Measurements from ENCODE around the gene TMEM143. TPM values are rescaled to one million over a fixed set of nuclear protein-coding genes. Genes with fewer than 3 reads are reported as not detected.
A peak's percentile ranks its signal among the peaks of the same experiment; 100 is the strongest.
"Not testable (repeated sequence)": the region's sequence is repeated elsewhere in the genome, so short reads cannot be mapped to it uniquely, and the experiment has no call there.

Gene TMEM143
- total and polyA plus RNA-seq, 4 experiments from 2014 or later = 3.8 to 31.8 (median 17.9) TPM

DNA sequence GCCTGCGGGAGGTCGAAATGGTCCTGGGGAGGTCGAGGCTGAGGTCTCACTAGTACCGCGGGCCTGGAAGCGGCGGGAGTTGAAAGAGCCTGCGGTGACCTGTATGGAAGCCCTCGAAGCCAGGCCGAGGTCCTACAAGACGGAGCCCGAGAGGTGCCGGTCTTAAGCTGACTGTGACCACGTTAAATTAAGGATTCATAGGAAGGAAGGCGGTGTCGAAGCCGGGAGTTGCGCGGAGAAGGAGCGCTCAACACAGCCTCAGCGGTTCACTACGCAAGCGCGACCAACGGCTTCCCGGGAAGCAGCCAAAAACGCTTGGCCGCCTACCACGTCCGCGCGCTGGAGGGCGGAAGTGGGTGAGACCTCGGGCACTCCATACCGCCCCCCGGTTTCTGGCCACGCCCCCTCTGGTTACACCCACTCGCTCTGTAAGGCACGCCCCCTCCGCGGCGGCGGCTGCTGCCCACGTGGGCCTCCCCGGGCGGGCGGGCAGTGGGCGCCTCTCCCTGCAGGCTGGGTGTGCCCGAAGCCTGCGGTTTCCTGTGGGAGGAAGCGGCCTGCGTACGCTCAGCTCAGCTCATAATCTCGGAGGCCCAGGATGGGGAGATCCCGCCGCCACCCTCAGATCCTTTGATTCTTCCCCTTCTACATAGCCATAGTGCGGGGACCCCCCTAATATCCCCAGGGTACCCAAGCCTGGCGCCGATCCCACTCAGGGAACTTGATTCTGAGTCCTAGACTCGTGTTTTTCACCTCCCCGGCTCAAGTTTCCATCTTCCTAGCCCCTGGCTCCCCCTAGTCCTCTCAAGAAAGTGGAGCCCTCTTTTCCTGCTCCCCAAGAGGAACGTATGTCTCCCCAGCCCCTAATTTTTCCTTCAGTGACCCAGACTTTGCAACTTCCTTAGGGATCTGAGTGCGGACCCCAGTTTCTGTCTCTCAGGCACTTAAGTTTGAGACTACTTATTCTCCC is 41.8 kb downstream of the TMEM143 start:
- ChIA-PET POLR2A (ENCODE audit: partially characterized antibody) (interaction anchor here (0.5 to 8.7 kb wide), 19 partner anchors 12 to 1048 kb away, joined by 3 to 516 read pairs (median 4); partner anchors contain the start of genes CA11, CARD8, KDELR1 and PPP1R15A), CTCF (ENCODE audit: partially characterized antibody) (interaction anchor here (1.2 to 9.1 kb wide), 4 partner anchors 10 to 70 kb away, joined by 5 to 278 read pairs (median 9); partner anchors contain the start of genes KDELR1, SYNGR4 and TMEM143)
- H3K4me1 ChIP-seq (ENCODE audit: insufficient read depth, low read length) = peaks cover 55% of the 10 kb centered on the region
- intact Hi-C loops (cut with micrococcal nuclease) = loop anchor here (1.0 to 5.0 kb wide), 11 partner anchors 11 to 1545 kb away; partner anchors contain the start of genes CARD8, DBP, GRWD1 and KDELR1
- Mint-ChIP-seq H3K36me3 (peaks cover 0 to 16% of the 10 kb centered on the region in 2 donors), H3K9me3 (no peaks in the 10 kb centered on the region), H3K4me1 (peaks cover 32 to 71% (median 49%) of the 10 kb centered on the region in 4 donors), H3K4me3 (peak overlapping the region; percentile 91 to 95 (median 92)), H3K27me3 (no peaks in the 10 kb centered on the region), H3K27ac (peak overlapping the region; percentile 98 to 100 (median 100))
- H3K27me3 ChIP-seq (ENCODE audit: insufficient read depth, low read length) = no peaks in the 10 kb centered on the region
- H3K4me3 ChIP-seq (ENCODE audit: low read length in 2 of 2) = peak overlapping the region; percentile 83 to 87
- peak; percentile 99 to 100 (median 100) for DNase-seq
- H3K27ac ChIP-seq (ENCODE audit: low read depth, low read length) = peak overlapping the region; percentile 100
- no peaks in the 10 kb centered on the region for H3K36me3 ChIP-seq (ENCODE audit: insufficient read depth, low read length)
- no peaks in the 10 kb centered on the region for H3K9me3 ChIP-seq (ENCODE audit: control insufficient read depth in 1 of 2, low read length in 2 of 2)

DNA sequence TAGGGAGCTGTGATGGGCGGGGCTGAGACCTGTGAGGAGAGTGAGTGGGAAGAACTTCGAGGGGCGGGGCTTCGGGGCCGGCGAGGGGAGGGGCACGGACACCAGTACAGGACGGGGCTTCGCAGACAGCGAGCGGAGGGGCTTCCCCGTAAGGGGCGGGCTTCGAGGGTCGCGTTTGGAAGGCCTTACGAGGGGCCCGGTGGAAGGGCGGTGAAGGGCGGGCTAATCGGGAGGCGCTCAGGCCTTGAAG is 42.4 kb downstream of the TMEM143 start:
- peak overlapping the region; percentile 91 to 95 (median 92) for H3K4me3 Mint-ChIP-seq
- Histone ChIP-seq H3K36me3 (ENCODE audit: insufficient read depth, low read length) (no peaks in the 10 kb centered on the region), H3K9me3 (ENCODE audit: control insufficient read depth in 1 of 2, low read length in 2 of 2) (no peaks in the 10 kb centered on the region), H3K27me3 (ENCODE audit: insufficient read depth, low read length) (no peaks in the 10 kb centered on the region), H3K4me3 (ENCODE audit: low read length in 2 of 2) (peak overlapping the region; percentile 65 to 87), H3K27ac (ENCODE audit: low read depth, low read length) (peak overlapping the region; percentile 100), H3K4me1 (ENCODE audit: insufficient read depth, low read length) (peaks cover 49% of the 10 kb centered on the region)
- no peaks in the 10 kb centered on the region for H3K9me3 Mint-ChIP-seq
- H3K4me1 Mint-ChIP-seq = peaks cover 30 to 66% (median 45%) of the 10 kb centered on the region in 4 donors
- H3K27me3 Mint-ChIP-seq = no peaks in the 10 kb centered on the region
- intact Hi-C loops (cut with micrococcal nuclease) = loop anchor here (1.0 to 5.0 kb wide), 8 partner anchors 12 to 1546 kb away; partner anchors contain the start of genes CARD8, GRWD1, KDELR1 and PNKP
- DNase-seq = peak; percentile 90 to 98 (median 93)
- H3K27ac Mint-ChIP-seq = peak overlapping the region; percentile 98 to 100 (median 99)
- H3K36me3 Mint-ChIP-seq = peaks cover 0 to 13% of the 10 kb centered on the region in 2 donors
- ChIA-PET CTCF (ENCODE audit: partially characterized antibody) (interaction anchor here (1.2 to 9.1 kb wide), 5 partner anchors 11 to 70 kb away, joined by 5 to 278 read pairs (median 8); partner anchors contain the start of genes KDELR1, SYNGR4 and TMEM143), POLR2A (ENCODE audit: partially characterized antibody) (interaction anchor here (0.5 to 8.7 kb wide), 18 partner anchors 12 to 1048 kb away, joined by 3 to 516 read pairs (median 4); partner anchors contain the start of genes CA11, CARD8, KDELR1 and PPP1R15A)

DNA sequence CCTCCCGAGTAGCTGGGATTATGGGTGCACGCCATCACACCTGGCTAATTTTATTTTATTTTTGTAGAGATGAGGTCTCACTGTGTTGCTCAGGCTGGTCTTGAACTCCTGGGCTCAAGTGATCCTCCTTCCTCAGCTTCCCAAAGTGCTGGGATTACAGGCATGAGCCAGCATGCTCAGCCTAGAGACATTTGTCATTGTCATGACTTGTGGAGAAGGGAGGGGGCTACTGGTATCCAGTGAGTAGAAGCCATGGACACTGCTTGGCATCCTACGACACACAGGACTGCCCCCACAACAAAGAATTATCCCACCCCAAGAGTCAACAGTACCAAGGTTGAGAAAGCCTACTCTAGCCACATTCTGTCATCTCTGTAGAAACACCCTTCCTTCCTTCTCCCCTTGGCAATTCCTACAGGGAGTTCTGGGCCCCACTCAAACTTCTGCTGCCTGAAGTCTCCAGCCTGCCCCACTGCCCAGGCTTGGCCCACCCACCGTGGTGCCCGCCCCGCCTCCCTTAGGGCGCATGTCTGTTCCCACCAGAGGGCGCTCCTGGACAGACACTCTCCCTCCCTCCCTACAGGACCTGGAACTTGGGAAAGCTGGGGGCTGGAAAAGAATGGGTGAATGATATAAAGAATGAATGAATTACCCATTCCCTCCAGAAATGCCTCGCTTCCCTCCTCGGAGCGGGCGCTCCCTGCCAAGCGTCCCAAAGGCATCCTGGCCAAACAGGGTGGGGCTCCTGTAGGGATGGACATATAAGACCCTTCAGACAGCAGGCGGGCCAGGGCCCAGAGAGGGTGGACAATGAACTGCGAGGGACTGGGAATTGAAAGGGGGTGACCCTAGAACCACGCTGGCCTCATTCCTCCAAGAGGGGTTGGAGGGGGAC is 43.8 kb downstream of the TMEM143 start:
- DNase-seq = peak; percentile 63 to 77 (median 72)
- peak overlapping the region in 6 of 8 donors; percentile 91 to 94 (median 91) for H3K4me3 Mint-ChIP-seq
- POLR2A ChIA-PET (ENCODE audit: partially characterized antibody) = interaction anchor here (0.6 to 8.7 kb wide), 5 partner anchors 14 to 173 kb away, joined by 3 to 516 read pairs (median 3); partner anchors contain the start of genes CARD8, GRWD1, SYNGR4 and TMEM143

DNA sequence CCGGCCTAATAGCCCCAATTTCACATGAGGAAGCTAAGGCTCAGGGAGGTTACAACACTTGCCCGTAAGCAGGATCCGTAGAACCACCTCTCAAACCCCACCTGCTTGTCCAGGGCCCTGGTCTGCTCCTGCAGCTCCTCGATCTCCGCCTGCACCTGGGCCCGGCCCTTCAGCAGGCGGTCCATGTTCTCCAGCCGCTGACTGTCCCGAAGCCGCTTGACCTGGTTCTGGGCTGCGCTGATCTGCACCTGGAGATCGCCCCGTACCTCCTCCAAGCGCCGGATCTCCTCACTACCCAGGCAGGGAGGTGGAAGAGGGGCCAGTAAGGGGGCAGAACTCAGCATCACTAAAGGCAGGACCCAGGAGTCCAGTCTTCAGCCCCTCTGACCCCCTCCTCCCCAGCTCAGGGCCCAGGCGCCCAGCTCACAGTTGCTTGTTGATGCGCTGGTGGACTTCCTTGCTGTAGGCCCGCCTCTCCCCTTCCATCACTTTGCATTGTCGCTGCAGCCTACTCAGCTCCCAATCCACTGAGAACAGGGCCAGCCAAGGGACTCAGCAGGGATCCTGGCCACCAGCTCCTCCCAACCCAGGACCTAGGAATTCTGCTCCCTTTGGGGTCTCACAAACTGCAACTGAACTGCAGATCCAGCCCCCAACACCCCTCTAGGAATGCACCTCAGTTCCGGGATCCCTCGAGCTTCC is 45.3 kb downstream of the TMEM143 start:
- H3K36me3 ChIP-seq (ENCODE audit: insufficient read depth, low read length) = no peaks in the 10 kb centered on the region
- H3K4me3 ChIP-seq (ENCODE audit: low read length in 2 of 2) = no peak overlapping the region
- Mint-ChIP-seq H3K4me3 (no peak overlapping the region), H3K27ac (no peak overlapping the region), H3K4me1 (peaks cover 16 to 38% (median 26%) of the 10 kb centered on the region in 4 donors), H3K36me3 (peaks cover 0 to 3% of the 10 kb centered on the region in 2 donors), H3K9me3 (no peaks in the 10 kb centered on the region), H3K27me3 (no peaks in the 10 kb centered on the region)
- no peak overlapping the region for H3K27ac ChIP-seq (ENCODE audit: low read depth, low read length)
- intact Hi-C loops (cut with micrococcal nuclease) = no loop called here
- POLR2A ChIA-PET (ENCODE audit: partially characterized antibody) = interaction anchor here (0.6 to 8.7 kb wide), 3 partner anchors 15 to 115 kb away, joined by 3 to 516 read pairs (median 3); partner anchors contain the start of genes SYNGR4 and TMEM143
- DNase-seq = no peak
- no peaks in the 10 kb centered on the region for H3K9me3 ChIP-seq (ENCODE audit: control insufficient read depth in 1 of 2, low read length in 2 of 2)
- CTCF ChIA-PET (ENCODE audit: partially characterized antibody) = interaction anchor here (0.5 to 9.1 kb wide), 6 partner anchors 14 to 266 kb away, joined by 3 to 278 read pairs (median 5); no protein-coding TSS in a partner anchor
- H3K4me1 ChIP-seq (ENCODE audit: insufficient read depth, low read length) = peaks cover 32% of the 10 kb centered on the region
- no peaks in the 10 kb centered on the region for H3K27me3 ChIP-seq (ENCODE audit: insufficient read depth, low read length)

More for the DNA sequence above, 43.8 kb downstream of the TMEM143 start:
- no peaks in the 10 kb centered on the region for H3K27me3 Mint-ChIP-seq
- peaks cover 0 to 3% of the 10 kb centered on the region in 2 donors for H3K36me3 Mint-ChIP-seq
- intact Hi-C loops (cut with micrococcal nuclease) = loop anchor here (2.0 to 5.0 kb wide), 5 partner anchors 63 to 1547 kb away; partner anchors contain the start of genes CARD8, GRWD1, PNKP and RRAS
- Histone ChIP-seq H3K27ac (ENCODE audit: low read depth, low read length) (peak overlapping the region; percentile 100), H3K4me3 (ENCODE audit: low read length in 2 of 2) (no peak overlapping the region), H3K36me3 (ENCODE audit: insufficient read depth, low read length) (no peaks in the 10 kb centered on the region), H3K9me3 (ENCODE audit: control insufficient read depth in 1 of 2, low read length in 2 of 2) (no peaks in the 10 kb centered on the region), H3K27me3 (ENCODE audit: insufficient read depth, low read length) (no peaks in the 10 kb centered on the region), H3K4me1 (ENCODE audit: insufficient read depth, low read length) (peaks cover 46% of the 10 kb centered on the region)
- CTCF ChIA-PET (ENCODE audit: partially characterized antibody) = interaction anchor here (0.7 to 9.1 kb wide), 6 partner anchors 12 to 264 kb away, joined by 3 to 278 read pairs (median 4); partner anchors contain the start of genes SYNGR4 and TMEM143
- H3K4me1 Mint-ChIP-seq = peaks cover 25 to 52% (median 37%) of the 10 kb centered on the region in 4 donors
- H3K27ac Mint-ChIP-seq = peak overlapping the region; percentile 10 to 100 (median 99)
- no peaks in the 10 kb centered on the region for H3K9me3 Mint-ChIP-seq

DNA sequence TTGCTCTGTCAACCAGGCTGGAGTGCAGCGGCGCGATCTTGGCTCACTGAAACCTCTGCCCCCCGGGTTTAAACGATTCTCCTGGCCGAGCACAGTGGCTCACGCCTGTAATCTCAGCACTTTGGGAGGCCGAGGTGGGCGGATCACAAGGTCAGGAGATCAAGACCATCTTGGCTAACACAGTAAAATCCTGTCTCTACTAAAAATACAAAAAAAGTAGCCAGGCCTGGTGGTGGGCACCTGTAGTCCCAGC is 46.1 kb downstream of the TMEM143 start:
- H3K9me3 ChIP-seq (ENCODE audit: control insufficient read depth in 1 of 2, low read length in 2 of 2); H3K36me3 Mint-ChIP-seq; H3K4me3 ChIP-seq (ENCODE audit: low read length in 2 of 2); H3K27me3 Mint-ChIP-seq; H3K27me3 ChIP-seq (ENCODE audit: insufficient read depth, low read length); H3K9me3 Mint-ChIP-seq; intact Hi-C loops (cut with micrococcal nuclease); H3K4me3 Mint-ChIP-seq; H3K27ac ChIP-seq (ENCODE audit: low read depth, low read length); H3K36me3 ChIP-seq (ENCODE audit: insufficient read depth, low read length); DNase-seq: not testable (repeated sequence)
- CTCF ChIA-PET (ENCODE audit: partially characterized antibody) = interaction anchor here (1.0 to 9.1 kb wide), 3 partner anchors 15 to 51 kb away, joined by 4 to 278 read pairs (median 6); no protein-coding TSS in a partner anchor
- POLR2A ChIA-PET (ENCODE audit: partially characterized antibody) = interaction anchor here (1.2 to 8.7 kb wide), 2 partner anchors 16 to 114 kb away, joined by 3 to 516 read pairs; no protein-coding TSS in a partner anchor
- H3K4me1 ChIP-seq (ENCODE audit: insufficient read depth, low read length) = peaks cover 24% of the 10 kb centered on the region
- Mint-ChIP-seq H3K27ac (peak overlapping the region in 1 of 7 donors; percentile 46), H3K4me1 (peaks cover 11 to 30% (median 20%) of the 10 kb centered on the region in 4 donors)

DNA sequence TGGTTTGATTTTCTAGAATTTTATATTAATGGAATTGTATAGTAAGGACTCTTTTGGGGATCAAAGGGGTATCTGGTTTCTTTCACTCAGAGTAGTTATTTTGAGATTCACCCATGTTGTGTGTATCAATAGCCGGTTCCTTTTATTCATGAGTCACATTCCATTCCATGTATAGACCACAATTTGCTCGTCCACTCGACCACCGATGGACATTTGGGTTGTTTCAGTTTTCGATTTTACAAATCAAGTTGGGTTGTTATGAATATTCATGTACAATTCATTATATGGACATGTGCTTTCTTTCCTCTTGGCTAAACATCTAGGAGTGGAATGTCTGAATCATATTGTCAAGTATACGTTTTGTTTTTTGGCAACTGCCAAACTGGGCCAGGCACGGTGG is 48.0 kb downstream of the TMEM143 start:
- Mint-ChIP-seq H3K4me3 (no peak overlapping the region), H3K36me3 (no peaks in the 10 kb centered on the region), H3K27me3 (no peaks in the 10 kb centered on the region), H3K27ac (no peak overlapping the region), H3K9me3 (no peaks in the 10 kb centered on the region), H3K4me1 (peaks cover 5 to 11% (median 8%) of the 10 kb centered on the region in 4 donors)
- no peaks in the 10 kb centered on the region for H3K36me3 ChIP-seq (ENCODE audit: insufficient read depth, low read length)
- no peak for DNase-seq
- ChIA-PET CTCF (ENCODE audit: partially characterized antibody) (interaction anchor here (9.1 kb wide), 1 partner anchor 17 kb away, joined by 278 read pairs; no protein-coding TSS in a partner anchor), POLR2A (ENCODE audit: partially characterized antibody) (no interaction called here)
- H3K27me3 ChIP-seq (ENCODE audit: insufficient read depth, low read length) = no peaks in the 10 kb centered on the region
- H3K27ac ChIP-seq (ENCODE audit: low read depth, low read length) = no peak overlapping the region
- peaks cover 10% of the 10 kb centered on the region for H3K4me1 ChIP-seq (ENCODE audit: insufficient read depth, low read length)
- intact Hi-C loops (cut with micrococcal nuclease) = no loop called here
- no peaks in the 10 kb centered on the region for H3K9me3 ChIP-seq (ENCODE audit: control insufficient read depth in 1 of 2, low read length in 2 of 2)
- no peak overlapping the region for H3K4me3 ChIP-seq (ENCODE audit: low read length in 2 of 2)
